HUES6 (cell line): ENCODE measurements around the gene HTR3D.
"Not testable (repeated sequence)": the region's sequence is repeated elsewhere in the genome, so short reads cannot be mapped to it uniquely, and the experiment has no call there.

Experiments used
- H3K27ac ChIP-seq: 2 replicates; pipeline ENCODE4 v1.7.0; 2013; ENCODE audit warnings: low read depth, mild to moderate bottlenecking, low read length, inconsistent platforms
- H3K27me3 ChIP-seq: 2 replicates; pipeline ENCODE4 v1.6.1; 2013; ENCODE audit warnings: low read length; ENCODE audit not compliant: control insufficient read depth, insufficient read depth
- H3K36me3 ChIP-seq: 2 replicates; pipeline ENCODE4 v1.6.1; 2013; ENCODE audit warnings: low read length; ENCODE audit not compliant: control insufficient read depth, insufficient read depth
- H3K4me1 ChIP-seq: 2 replicates; pipeline ENCODE4 v1.6.1; 2013; ENCODE audit warnings: low read length; ENCODE audit not compliant: control insufficient read depth, insufficient read depth
- H3K4me3 ChIP-seq: 2 replicates; pipeline ENCODE4 v1.5.1; 2013; ENCODE audit warnings: low read depth, low read length
- H3K9ac ChIP-seq: one replicate; pipeline ENCODE4 v1.6.1; 2013; ENCODE audit warnings: mild to moderate bottlenecking, low read length
- H3K9me3 ChIP-seq: 2 replicates; pipeline ENCODE4 v1.6.1; 2013; ENCODE audit warnings: low read depth, low read length; ENCODE audit not compliant: control insufficient read depth, insufficient read depth

The HTR3D gene

GRCh38 chr3:184003187-184003967 lies 28.2 kb upstream of the HTR3D start:
- Histone ChIP-seq H3K36me3 (peaks cover 10% of the 10 kb centered on the region), H3K4me1 (peaks cover 7% of the 10 kb centered on the region; the same call in 1 of the 2 replicates), H3K9me3 (no peaks in the 10 kb centered on the region), H3K9ac (no peak overlapping the region), H3K27me3 (no peaks in the 10 kb centered on the region), H3K4me3 (no peak overlapping the region), H3K27ac (no peak overlapping the region)

GRCh38 chr3:184004476-184004875 lies 27.1 kb upstream of the HTR3D start:
- Histone ChIP-seq H3K4me1 (peaks cover 7% of the 10 kb centered on the region; the same call in 1 of the 2 replicates), H3K9ac (no peak overlapping the region), H3K27ac (no peak overlapping the region), H3K4me3 (no peak overlapping the region), H3K36me3 (peaks cover 17% of the 10 kb centered on the region), H3K27me3 (no peaks in the 10 kb centered on the region), H3K9me3 (no peaks in the 10 kb centered on the region)

GRCh38 chr3:184005941-184006507 lies 25.5 kb upstream of the HTR3D start:
- Histone ChIP-seq H3K4me1 (peaks cover 7% of the 10 kb centered on the region; the same call in 1 of the 2 replicates), H3K4me3 (no peak overlapping the region), H3K36me3 (peaks cover 14% of the 10 kb centered on the region), H3K9me3 (no peaks in the 10 kb centered on the region), H3K27ac (peak overlapping the region; percentile 53; the same call in 1 of the 2 replicates), H3K27me3 (no peaks in the 10 kb centered on the region), H3K9ac (peak overlapping the region; percentile 3)

- H3K27me3 ChIP-seq, H3K9ac ChIP-seq, H3K4me3 ChIP-seq, H3K9me3 ChIP-seq, H3K27ac ChIP-seq, H3K4me1 ChIP-seq: not testable (repeated sequence)
- peaks cover 26% of the 10 kb centered on the region for H3K36me3 ChIP-seq
Observed at GRCh38 chr3:184007143-184007813, 24.3 kb upstream of the HTR3D start.

GRCh38 chr3:184008161-184008560 lies 23.4 kb upstream of the HTR3D start:
- H3K4me3 ChIP-seq, result no peak overlapping the region
- no peak overlapping the region for H3K27ac ChIP-seq
- H3K36me3 ChIP-seq, result peaks cover 32% of the 10 kb centered on the region
- no peaks in the 10 kb centered on the region for H3K9me3 ChIP-seq
- H3K4me1 ChIP-seq, result peaks cover 7% of the 10 kb centered on the region; the same call in 1 of the 2 replicates
- H3K27me3 ChIP-seq, result no peaks in the 10 kb centered on the region
- H3K9ac ChIP-seq, result no peak overlapping the region

GRCh38 chr3:184011230-184011876 lies 20.2 kb upstream of the HTR3D start:
- Histone ChIP-seq H3K4me3 (no peak overlapping the region), H3K9ac (no peak overlapping the region), H3K27ac (no peak overlapping the region), H3K9me3 (no peaks in the 10 kb centered on the region), H3K4me1 (peaks cover 5% of the 10 kb centered on the region; the same call in 1 of the 2 replicates), H3K27me3 (no peaks in the 10 kb centered on the region), H3K36me3 (peaks cover 36% of the 10 kb centered on the region)

GRCh38 chr3:184011937-184012889 lies 19.3 kb upstream of the HTR3D start:
- no peak overlapping the region for H3K27ac ChIP-seq
- H3K36me3 ChIP-seq, result peaks cover 36% of the 10 kb centered on the region
- H3K4me3 ChIP-seq, result no peak overlapping the region
- peaks cover 12% of the 10 kb centered on the region for H3K4me1 ChIP-seq
- no peaks in the 10 kb centered on the region for H3K9me3 ChIP-seq
- H3K9ac ChIP-seq, result no peak overlapping the region
- no peaks in the 10 kb centered on the region for H3K27me3 ChIP-seq

GRCh38 chr3:184015381-184016019 lies 16.0 kb upstream of the HTR3D start:
- H3K9me3 ChIP-seq, result no peaks in the 10 kb centered on the region
- peaks cover 27% of the 10 kb centered on the region for H3K36me3 ChIP-seq
- peaks cover 12% of the 10 kb centered on the region for H3K4me1 ChIP-seq
- no peaks in the 10 kb centered on the region for H3K27me3 ChIP-seq
- no peak overlapping the region for H3K27ac ChIP-seq
- no peak overlapping the region for H3K9ac ChIP-seq
- H3K4me3 ChIP-seq, result no peak overlapping the region

GRCh38 chr3:184016169-184016570 lies 15.4 kb upstream of the HTR3D start:
- no peak overlapping the region; the same call in 1 of the 2 replicates for H3K4me3 ChIP-seq
- no peaks in the 10 kb centered on the region for H3K27me3 ChIP-seq
- no peak overlapping the region for H3K9ac ChIP-seq
- peaks cover 23% of the 10 kb centered on the region for H3K36me3 ChIP-seq
- peaks cover 12% of the 10 kb centered on the region for H3K4me1 ChIP-seq
- no peaks in the 10 kb centered on the region for H3K9me3 ChIP-seq
- no peak overlapping the region for H3K27ac ChIP-seq
